Central memory CD8-positive, alpha-beta T cell (primary cell): Measurements from ENCODE around the gene LSP1.

Experiments
- ATAC-seq: fragments of 150-1000 bp; cut with Tn5 transposase; replicated peaks from 2 replicates; pipeline ENCODE4 v1.10.0; 2022; ENCODE audit warnings: mild to moderate bottlenecking, moderate FRiP score, moderate number of reproducible peaks; ENCODE audit not compliant: poor library complexity, severe bottlenecking; ENCODE audit errors: extremely low read depth
- DNase-seq, 2 donors: peaks; one replicate each; pipeline ENCODE4 v3.0.0; 2021; ENCODE audit warnings: low spot score in 2 of 2
- H3K27ac Mint-ChIP-seq: one replicate; pipeline ENCODE4 v1.8.0; 2022; ENCODE audit warnings: low read depth, mild to moderate bottlenecking, moderate library complexity, mixed read lengths
- H3K27me3 Mint-ChIP-seq: one replicate; pipeline ENCODE4 v1.8.0; 2022; ENCODE audit warnings: mixed read lengths
- H3K36me3 Mint-ChIP-seq: one replicate; pipeline ENCODE4 v1.8.0; 2022; ENCODE audit warnings: mild to moderate bottlenecking, moderate library complexity, mixed read lengths; ENCODE audit not compliant: insufficient read depth
- H3K4me1 Mint-ChIP-seq: one replicate; pipeline ENCODE4 v1.8.0; 2022; ENCODE audit warnings: mixed read lengths
- H3K4me3 Mint-ChIP-seq: one replicate; pipeline ENCODE4 v1.8.0; 2022; ENCODE audit warnings: mild to moderate bottlenecking, moderate library complexity, mixed read lengths
- H3K9me3 Mint-ChIP-seq: one replicate; pipeline ENCODE4 v1.8.0; 2022; ENCODE audit warnings: mixed read lengths

Gene LSP1

DNA sequence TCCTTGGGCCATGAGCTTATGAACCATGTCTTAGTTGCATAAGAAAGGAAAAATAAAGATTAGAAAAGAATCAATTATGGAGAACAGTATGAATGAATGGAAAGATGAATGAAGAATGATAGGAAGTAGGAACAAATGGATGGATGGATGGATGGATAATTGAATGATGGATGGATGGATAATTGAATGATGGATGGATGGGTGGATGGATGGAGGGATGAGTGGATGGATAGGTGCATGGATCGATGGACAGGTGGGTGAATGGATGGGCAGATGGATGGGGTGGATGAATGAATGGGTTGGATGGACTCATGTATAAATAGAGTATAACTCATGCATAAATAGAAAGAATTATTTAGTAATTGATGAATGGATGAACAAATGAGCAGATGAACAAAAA lies 7.2 kb downstream of the LSP1 start:
- Mint-ChIP-seq H3K27me3 (no peaks in the 10 kb centered on the region), H3K36me3 (peaks cover 6% of the 10 kb centered on the region), H3K9me3 (no peaks in the 10 kb centered on the region), H3K4me1 (peaks cover 11% of the 10 kb centered on the region), H3K4me3 (no peak overlapping the region), H3K27ac (no peak overlapping the region)
- ATAC-seq (no peak), DNase-seq (no peak)

DNA sequence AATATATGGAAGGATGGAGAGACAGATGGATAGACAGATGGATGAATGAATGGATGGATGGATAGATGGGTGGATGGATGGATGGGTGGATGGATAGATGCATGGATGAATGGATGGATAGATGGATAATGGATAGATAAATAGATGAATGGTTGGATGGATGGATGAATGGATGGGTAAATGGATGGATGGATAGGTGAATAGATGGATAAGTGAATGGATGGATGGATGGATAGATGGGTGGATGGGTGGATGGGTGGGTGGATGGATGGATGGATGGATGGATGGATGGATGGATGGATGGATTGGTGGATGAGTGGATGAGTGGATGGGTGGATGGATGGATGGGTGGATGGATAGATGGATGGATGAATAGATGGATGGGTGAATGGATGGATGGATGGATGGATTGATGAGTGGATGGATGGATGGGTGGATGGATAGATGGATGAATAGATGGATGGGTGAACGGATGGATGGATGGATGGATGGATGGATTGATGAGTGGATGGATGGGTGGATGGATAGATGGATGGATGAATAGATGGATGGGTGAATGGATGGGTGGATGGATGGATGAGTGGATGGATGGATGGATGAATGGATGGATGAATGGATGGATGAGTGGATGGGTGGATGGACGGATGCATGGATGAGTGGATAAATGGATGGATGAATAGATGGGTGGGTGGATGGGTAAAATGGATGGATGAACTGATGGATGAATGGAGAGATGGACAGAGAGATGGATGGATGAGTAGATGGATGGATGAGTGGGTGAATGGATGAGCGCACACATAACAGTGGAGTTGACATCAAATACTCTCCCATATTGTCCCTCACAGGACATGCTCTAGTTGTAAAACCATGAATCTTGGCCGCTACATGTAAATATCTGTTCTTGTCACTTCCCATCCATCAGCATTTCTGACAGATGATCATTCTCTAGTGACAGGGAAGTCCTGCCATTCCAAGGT lies 8.8 kb downstream of the LSP1 start:
- no peak for DNase-seq
- H3K27ac Mint-ChIP-seq: no peak overlapping the region
- peaks cover 16% of the 10 kb centered on the region for H3K4me1 Mint-ChIP-seq
- ATAC-seq: no peak
- no peaks in the 10 kb centered on the region for H3K9me3 Mint-ChIP-seq
- H3K4me3 Mint-ChIP-seq: no peak overlapping the region
- peaks cover 15% of the 10 kb centered on the region for H3K36me3 Mint-ChIP-seq
- no peaks in the 10 kb centered on the region for H3K27me3 Mint-ChIP-seq

DNA sequence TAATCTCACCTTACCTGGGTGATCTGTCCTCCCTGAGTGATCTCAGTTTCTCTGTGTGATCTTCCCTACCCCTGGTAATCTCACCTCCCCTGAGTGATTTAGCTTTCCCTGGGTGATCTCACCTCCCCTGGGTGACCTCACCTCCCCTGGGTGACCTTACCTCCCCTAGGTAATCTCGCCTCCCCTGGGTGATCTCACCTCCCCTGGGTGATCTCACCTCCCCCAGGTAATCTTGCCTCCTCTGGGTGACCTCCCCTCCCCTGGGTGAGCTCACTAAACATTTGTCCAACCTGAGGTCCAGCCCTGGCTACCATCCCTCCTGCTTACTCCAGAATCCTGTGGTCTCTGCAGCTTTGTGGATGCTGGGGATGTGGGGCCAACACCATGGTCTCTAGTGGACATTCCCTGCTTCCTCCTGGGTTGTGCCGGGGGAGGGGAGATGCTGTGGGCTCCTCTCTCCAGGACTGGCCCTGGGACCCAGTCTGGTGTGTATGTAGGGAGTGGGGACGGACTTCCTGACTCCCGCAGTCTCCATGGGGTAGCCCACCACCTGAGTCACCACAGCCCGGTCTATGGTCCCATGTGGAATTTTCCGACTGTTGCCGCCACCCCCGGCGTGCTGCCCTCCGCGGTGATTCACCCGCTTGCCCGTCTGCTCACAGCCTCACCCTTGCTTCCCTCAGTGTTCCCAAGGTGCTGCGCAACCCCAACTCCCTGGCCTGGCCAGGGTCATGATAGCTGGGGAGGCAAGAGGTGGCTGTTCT lies 9.9 kb downstream of the LSP1 start:
- Mint-ChIP-seq H3K36me3 (peaks cover 16% of the 10 kb centered on the region), H3K4me3 (peak overlapping the region; percentile 21), H3K9me3 (no peaks in the 10 kb centered on the region), H3K27ac (no peak overlapping the region), H3K27me3 (no peaks in the 10 kb centered on the region), H3K4me1 (peaks cover 24% of the 10 kb centered on the region)
- DNase-seq (no peak), ATAC-seq (no peak)

DNA sequence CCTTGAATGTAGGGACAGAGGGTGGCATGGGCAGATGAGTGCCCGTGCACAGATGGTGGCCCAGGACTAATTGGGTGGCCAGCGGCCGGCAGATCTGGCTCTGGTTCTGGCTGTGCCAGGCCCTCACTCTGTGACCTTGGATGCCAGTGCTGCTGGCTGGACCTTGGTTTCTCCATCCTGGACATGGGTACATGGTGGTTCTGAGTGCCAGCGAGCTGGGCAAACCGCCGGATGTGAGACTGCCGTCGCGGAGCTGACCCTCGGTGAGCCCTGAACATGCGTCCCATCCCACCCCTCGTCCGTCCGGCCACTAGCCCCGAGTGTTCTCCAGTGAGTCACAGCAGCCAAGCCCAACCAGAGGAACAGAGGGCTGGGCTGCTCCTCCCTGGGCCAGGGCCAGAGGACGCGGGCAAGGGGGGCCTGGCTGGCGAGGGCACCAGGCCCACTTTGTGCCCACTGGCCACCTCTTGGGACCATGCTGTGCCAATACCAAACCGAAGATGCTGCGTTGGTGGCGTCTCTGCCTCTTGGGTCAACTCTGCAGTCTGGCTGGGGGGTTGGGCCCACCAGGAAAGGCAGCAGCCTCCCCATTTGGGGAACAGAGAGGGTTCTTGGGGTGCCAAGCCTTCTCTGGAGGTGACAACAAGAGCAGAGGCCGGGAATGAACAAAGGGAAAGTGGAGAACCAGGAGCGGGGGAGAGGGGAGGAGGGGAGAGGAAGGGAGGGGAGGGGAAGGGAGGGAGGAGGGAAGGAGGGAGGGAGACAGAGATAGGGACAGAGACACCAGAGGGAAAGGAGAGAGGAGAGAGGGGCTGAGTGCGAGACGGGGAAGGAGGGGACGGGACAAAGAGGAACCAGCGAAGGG lies 10.7 kb downstream of the LSP1 start:
- H3K27ac Mint-ChIP-seq: no peak overlapping the region
- ATAC-seq (no peak), DNase-seq (no peak)
- peaks cover 16% of the 10 kb centered on the region for H3K36me3 Mint-ChIP-seq
- H3K4me1 Mint-ChIP-seq: peaks cover 26% of the 10 kb centered on the region
- peak overlapping the region; percentile 5 for H3K4me3 Mint-ChIP-seq
- H3K27me3 Mint-ChIP-seq: no peaks in the 10 kb centered on the region
- H3K9me3 Mint-ChIP-seq: no peaks in the 10 kb centered on the region

DNA sequence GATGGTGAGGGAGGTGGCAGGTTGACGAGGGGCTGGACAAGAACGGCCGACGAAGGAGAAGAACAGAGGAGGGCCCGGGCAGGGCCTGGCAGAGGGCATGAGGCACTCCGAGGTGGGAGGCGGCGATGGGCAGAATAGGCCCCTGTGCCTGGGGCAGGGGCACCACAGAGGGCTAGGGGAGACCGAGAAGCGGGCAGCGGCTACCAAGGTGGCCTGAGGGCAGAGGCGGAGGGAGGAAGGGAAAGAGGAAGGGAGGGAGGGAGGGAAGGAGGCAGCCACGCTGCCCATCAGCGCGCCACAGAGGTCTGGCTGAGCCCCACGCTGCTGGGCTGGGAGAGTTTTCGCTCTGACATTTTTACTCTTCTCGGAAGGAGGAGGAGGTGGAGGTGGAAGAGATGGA lies 11.3 kb downstream of the LSP1 start:
- Mint-ChIP-seq H3K4me1 (peaks cover 29% of the 10 kb centered on the region), H3K27ac (no peak overlapping the region), H3K4me3 (peak overlapping the region; percentile 5)

DNA sequence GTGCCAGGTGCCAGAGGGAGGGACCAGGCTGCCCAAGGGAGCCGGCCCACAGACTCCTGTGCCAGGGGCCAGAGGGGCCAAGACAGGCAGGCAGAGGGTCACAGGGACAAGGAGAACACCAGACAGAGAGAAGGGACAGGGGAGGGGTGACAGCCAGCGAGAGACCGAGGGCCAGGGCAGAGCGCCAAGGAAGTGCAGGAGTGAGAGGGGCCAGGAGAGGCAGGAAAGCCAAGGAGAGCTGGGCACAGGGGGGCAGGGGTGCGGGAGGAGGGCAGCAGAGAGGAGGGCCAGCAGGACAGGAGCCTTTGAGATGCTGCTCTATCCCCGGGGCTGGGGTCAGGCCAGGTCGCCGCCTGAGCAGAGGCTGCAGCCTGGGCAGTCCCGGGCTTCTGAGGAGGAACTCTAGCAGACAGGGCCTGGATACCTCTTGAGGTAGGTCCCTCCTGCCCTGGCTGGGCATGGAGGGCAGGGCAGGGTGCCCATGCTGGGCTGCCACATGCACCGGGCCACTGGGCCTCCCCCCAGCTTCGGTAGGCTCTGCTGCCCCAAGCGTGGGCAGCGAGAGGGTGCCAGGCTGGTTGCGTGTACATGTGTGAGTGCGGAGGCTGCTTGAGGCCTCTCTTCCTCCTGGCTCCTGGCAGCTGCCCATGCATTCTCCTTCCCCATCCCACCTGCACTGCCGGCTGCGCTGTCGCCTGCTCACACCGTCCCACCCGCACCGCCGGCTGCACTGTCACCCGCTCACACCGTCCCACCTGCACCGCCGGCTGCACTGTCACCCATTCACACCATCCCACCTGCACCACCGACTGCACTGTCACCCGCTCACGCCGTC lies 12.2 kb downstream of the LSP1 start:
- H3K27me3 Mint-ChIP-seq: no peaks in the 10 kb centered on the region
- H3K36me3 Mint-ChIP-seq: peaks cover 24% of the 10 kb centered on the region
- H3K27ac Mint-ChIP-seq: peak overlapping the region; percentile 44
- H3K9me3 Mint-ChIP-seq: no peaks in the 10 kb centered on the region
- no peak for DNase-seq
- ATAC-seq: no peak
- H3K4me3 Mint-ChIP-seq: peak overlapping the region; percentile 24
- peaks cover 37% of the 10 kb centered on the region for H3K4me1 Mint-ChIP-seq

More for the DNA sequence above, 11.3 kb downstream of the LSP1 start:
- H3K27me3 Mint-ChIP-seq: no peaks in the 10 kb centered on the region
- DNase-seq (no peak), ATAC-seq (no peak)
- peaks cover 18% of the 10 kb centered on the region for H3K36me3 Mint-ChIP-seq
- H3K9me3 Mint-ChIP-seq: no peaks in the 10 kb centered on the region

DNA sequence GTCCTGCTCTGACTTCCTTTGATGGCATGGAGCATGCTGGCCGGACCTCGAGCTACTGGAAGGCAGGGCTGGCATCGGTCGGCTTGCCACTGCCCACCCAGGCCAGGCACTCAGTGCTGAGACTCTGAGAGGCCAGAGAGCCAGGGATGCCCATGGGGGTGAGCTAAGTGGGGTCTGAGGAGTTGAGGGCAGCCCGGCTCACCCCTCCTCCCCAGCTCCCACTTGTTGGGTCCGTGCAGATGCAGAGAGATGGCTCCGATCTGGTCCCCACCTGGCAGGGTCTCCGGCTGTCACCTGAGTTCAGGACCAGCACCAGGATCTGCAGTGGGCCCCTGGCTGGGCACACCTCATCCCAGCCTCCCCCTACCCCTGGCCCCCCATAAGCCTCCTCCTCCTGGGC lies 13.3 kb downstream of the LSP1 start:
- no peaks in the 10 kb centered on the region for H3K27me3 Mint-ChIP-seq
- peaks cover 33% of the 10 kb centered on the region for H3K36me3 Mint-ChIP-seq
- peak overlapping the region; percentile 44 for H3K27ac Mint-ChIP-seq
- H3K9me3 Mint-ChIP-seq: no peaks in the 10 kb centered on the region
- DNase-seq (no peak), ATAC-seq (no peak)
- peaks cover 49% of the 10 kb centered on the region for H3K4me1 Mint-ChIP-seq
- peak overlapping the region; percentile 24 for H3K4me3 Mint-ChIP-seq

DNA sequence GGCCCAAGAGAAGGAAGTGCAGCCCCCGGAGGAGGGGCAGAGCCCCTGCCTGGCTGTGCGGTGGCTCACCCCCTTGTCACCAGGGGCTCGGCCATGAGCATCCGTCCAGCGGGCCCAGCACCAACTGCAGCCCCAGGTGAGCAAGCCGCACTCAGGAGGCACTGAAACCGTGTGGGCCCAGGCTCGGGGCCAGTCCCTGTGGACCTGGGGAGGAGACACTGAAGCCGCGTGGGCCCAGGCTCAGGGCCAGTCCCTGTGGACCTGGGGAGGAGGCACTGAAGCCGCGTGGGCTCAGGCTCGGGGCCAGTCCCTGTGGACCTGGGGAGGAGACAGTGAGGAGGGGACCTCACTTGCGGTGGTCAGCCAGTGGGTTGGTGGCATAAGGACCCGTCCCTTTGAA lies 13.9 kb downstream of the LSP1 start:
- ATAC-seq (no peak), DNase-seq (no peak)
- peaks cover 54% of the 10 kb centered on the region for H3K4me1 Mint-ChIP-seq
- H3K36me3 Mint-ChIP-seq: peaks cover 33% of the 10 kb centered on the region
- no peak overlapping the region for H3K27ac Mint-ChIP-seq
- no peaks in the 10 kb centered on the region for H3K27me3 Mint-ChIP-seq
- H3K9me3 Mint-ChIP-seq: no peaks in the 10 kb centered on the region
- no peak overlapping the region for H3K4me3 Mint-ChIP-seq

DNA sequence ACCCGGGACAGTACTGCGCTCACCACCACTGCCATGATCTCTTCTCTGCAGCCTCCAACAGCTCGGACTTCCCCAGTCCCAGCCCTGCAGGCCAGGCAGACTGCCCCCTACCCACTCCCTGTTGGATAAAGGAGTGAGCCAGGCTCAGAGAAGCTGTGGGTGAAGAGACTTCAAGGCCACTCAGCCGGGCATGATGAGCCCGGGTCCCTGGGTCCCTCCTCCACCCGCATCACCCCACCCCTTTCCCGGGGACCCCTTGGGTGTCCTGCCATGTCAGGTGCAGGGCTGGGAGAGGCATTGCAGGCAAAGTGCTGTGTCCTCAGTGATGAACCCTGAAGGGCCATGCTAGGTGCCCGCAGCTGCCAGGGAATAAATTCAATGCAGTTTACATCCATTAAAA lies 14.5 kb downstream of the LSP1 start:
- H3K27ac Mint-ChIP-seq: no peak overlapping the region
- peaks cover 60% of the 10 kb centered on the region for H3K4me1 Mint-ChIP-seq
- peak overlapping the region; percentile 9 for H3K4me3 Mint-ChIP-seq

DNA sequence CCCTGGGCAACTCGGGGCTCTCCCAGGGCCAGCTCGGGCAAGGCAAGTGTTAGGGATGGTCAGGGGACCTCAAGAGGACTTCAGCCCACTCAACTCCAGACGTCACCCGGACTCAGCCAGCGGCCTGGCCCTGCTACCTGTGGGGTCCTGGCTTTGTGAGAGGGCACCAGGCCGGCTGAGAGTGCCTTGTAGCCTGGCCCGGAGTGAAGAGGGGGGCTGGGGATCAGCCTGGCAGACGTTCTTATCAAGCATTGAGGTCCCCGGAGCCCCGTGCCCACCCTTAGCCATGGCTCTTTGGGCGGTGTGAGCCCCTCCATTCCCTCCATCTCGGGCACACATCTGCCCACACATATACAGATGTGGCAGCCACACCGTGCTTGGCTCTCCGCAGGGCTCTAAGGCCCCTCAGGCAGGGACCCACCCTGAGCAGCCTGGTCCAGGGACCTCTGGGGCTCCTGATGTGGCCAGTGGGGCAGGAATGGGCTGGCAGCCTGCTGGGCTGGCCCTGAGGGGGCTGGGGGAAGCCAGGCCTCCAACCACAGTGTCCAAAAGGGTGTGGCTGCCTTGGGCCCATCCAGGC lies 15.3 kb downstream of the LSP1 start:
- H3K4me1 Mint-ChIP-seq: peaks cover 68% of the 10 kb centered on the region
- peak overlapping the region; percentile 32 for H3K4me3 Mint-ChIP-seq
- no peak for DNase-seq
- peaks cover 33% of the 10 kb centered on the region for H3K36me3 Mint-ChIP-seq
- no peaks in the 10 kb centered on the region for H3K9me3 Mint-ChIP-seq
- no peak for ATAC-seq
- H3K27me3 Mint-ChIP-seq: no peaks in the 10 kb centered on the region
- peak overlapping the region; percentile 93 for H3K27ac Mint-ChIP-seq

More for the DNA sequence above, 14.5 kb downstream of the LSP1 start:
- Mint-ChIP-seq H3K36me3 (peaks cover 33% of the 10 kb centered on the region), H3K9me3 (no peaks in the 10 kb centered on the region), H3K27me3 (no peaks in the 10 kb centered on the region)
- ATAC-seq (no peak), DNase-seq (no peak)

DNA sequence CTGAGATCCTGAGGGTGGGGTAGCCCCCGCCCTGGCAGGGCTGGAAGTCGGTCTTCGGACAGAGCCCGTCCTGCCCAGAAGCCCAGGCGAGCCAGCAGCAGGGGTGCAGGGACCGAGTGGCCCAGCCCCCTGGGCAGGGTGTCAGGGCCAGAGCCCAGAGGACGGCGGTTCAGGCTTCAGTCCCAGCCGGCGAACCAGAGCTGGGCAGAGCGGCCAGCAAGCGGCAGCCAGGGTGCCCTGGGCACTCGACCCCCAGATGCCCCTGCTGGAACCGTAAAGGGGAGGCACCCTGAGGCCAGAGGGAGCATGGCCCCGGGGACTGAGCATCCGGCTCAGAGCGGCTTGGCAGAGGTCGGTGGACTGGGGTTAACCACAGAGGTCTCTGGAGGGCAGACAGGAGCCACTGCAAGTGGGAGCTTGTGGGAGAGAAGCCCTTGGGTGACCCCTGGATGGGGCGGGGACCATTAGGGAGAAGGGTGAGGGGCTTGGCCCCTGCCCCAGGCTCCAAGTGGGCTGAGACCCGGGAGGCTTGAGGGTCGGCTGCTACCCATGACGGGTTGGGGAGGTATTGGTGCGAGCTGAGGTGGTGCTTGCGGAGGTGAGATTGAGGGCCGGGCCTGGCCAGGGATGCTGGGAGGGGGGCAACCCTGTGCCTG lies 15.9 kb downstream of the LSP1 start:
- no peaks in the 10 kb centered on the region for H3K27me3 Mint-ChIP-seq
- no peaks in the 10 kb centered on the region for H3K9me3 Mint-ChIP-seq
- H3K4me3 Mint-ChIP-seq: peak overlapping the region; percentile 75
- H3K27ac Mint-ChIP-seq: peak overlapping the region; percentile 93
- H3K36me3 Mint-ChIP-seq: peaks cover 34% of the 10 kb centered on the region
- ATAC-seq (no peak), DNase-seq (no peak)
- peaks cover 74% of the 10 kb centered on the region for H3K4me1 Mint-ChIP-seq
